DMS153 treated with DMSO at 0.1 percent for 48 hours (cell line): ENCODE data around the gene ATF5.

Experiments used
- DNase-seq: peaks from one replicate; lab custom pipeline; 2025; ENCODE audit not compliant: unreplicated experiment; lab: John Stamatoyannopoulos, UW

The ATF5 gene

GRCh38 chr19:49971991-49972411 lies 43.0 kb downstream of the ATF5 start:
- DNase-seq = no peak

GRCh38 chr19:49972841-49973240 lies 43.8 kb downstream of the ATF5 start:
- no peak for DNase-seq

GRCh38 chr19:49973987-49974386 lies 45.0 kb downstream of the ATF5 start:
- DNase-seq = no peak

DNA sequence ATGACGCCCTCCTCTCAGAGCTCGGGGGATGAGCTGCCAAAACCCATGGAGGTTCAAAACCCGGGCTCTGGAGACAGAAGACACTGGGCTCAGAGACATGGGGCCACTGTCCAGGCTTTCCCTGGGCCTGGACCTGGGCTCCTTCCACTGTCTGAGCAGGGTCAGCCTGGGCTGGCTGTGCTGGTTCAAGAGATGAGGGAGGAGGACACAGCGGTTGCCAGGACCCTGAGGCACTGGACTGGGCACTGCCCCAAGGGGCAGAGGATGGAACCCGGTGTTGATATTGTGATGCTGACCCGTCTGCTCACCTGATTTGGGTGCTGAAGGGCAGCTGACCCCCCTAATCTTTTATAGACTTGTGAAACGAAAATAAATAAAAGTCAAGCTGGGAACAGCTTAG lies 46.0 kb downstream of the ATF5 start:
- no peak for DNase-seq

- no peak for DNase-seq
These were observed 47.5 kb downstream of the ATF5 start for GRCh38 chr19:49976496-49976895.

- DNase-seq = no peak
These were observed 48.1 kb downstream of the ATF5 start for GRCh38 chr19:49977076-49977475.

- DNase-seq = no peak
These were observed 48.9 kb downstream of the ATF5 start for GRCh38 chr19:49977881-49978280.

- no peak for DNase-seq
These were observed 49.3 kb downstream of the ATF5 start for GRCh38 chr19:49978324-49978723.

DNA sequence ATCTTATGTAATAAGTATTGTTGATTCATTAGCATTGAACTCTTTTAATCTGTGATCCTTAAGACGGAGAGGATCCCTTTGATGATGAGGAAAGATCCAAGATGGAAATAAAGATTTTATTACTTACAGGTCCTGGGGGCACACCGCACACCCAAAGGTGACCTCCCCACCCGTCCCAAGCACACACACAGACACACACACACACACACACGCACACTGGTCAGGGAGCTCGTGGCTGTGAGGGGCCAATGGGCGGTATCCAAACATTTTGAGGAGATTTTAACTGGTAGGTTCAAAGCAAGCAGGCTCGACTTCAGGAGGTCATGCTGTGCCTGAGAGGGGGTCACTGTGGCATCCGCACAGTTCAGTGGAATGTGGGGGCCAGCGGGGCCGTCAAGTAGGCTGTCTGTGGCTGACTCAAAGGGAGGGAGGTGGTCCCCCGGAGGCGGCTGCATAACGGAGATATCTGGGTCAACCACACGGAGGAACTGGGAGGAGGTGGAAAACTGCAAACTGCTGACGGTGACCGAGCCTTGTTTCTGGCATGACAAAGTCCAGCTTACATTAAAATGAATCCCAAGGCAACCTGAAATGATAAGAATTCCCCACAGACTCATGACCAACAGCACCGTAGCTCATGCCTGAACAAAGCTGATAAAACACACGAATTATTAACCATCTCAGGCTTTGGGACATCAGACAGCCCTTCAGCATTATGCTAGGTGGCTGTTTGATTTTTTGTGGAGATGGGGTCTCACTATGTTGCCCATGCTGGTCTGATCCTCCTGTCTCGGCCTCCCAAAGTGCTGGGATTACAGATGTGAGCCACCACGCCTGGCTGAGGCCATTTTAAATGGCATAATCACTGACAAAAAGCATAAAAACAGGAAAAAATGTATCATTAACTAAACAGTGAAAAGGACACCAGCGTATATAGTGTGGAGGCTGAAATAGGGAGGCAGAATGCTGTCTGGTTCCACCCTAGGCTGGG lies 52.9 kb downstream of the ATF5 start:
- DNase-seq = no peak
